Embryonic facial prominence (tissue), 1 donor: ENCODE results near the gene ELK3.

ENCODE experiments used
- DNase-seq: peaks from one replicate; pipeline ENCODE4 v3.0.0-alpha.2; 2016; ENCODE audit errors: extremely low spot score

Gene ELK3

DNA sequence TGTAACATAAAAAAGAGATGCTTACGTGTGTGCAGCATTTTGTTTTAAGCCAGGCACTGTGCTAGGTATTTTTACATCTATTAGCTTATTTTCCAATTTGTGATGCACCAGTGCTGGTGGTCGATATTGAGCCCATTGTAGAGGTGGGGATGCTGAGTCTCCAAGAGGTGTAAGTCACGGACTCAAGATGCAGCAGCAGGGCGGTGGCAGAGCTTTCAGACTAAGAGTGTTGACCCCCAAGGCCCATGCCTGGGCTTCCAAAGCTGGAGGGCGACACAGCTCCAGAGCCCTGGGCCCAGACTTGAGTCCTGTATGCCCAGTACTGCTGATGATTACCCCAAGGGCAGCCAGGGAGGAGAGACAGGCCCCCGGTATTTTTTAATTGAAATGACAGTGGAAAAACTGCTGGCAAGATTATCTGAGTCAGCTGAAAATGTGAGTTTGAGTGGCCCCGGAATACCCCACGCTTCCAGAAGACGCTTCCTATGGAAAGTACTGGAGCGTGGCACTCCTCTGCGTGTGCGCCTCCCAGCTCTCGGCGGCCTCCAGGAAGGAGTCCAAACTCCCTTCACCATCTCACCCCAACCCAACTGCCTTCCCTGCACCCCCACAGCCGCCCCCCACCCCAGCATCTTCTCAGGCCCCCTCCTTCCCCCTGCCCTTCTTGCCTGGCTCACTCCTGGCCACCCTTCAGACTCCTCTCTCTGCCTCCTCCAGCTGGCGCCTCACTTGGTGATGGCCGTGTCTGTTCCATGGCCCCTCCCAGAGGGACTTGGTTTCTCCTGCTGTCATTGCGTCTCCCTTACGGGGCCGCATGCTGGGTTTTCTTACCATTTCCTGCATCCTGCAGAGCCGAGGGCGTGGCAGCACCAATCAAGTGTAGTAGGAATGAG is 40.7 kb downstream of the ELK3 start:
- no peak for DNase-seq

DNA sequence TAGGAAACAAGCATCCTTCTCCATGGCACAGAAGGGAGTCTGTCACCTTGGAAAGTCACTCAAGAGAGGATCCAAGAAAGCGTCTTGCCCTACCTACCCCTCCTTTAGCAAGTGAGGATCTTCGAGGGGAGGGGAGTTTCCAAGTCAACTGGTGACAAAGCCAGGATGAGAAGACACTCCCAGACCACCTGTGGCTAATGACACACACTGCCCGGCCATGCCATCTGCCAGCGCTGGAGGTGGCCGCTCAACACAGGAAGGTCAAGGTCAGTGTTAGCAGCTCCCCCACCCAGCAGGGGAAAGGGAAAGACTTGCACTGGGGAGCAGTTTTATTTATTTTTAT is 41.3 kb downstream of the ELK3 start:
- DNase-seq = no peak

DNA sequence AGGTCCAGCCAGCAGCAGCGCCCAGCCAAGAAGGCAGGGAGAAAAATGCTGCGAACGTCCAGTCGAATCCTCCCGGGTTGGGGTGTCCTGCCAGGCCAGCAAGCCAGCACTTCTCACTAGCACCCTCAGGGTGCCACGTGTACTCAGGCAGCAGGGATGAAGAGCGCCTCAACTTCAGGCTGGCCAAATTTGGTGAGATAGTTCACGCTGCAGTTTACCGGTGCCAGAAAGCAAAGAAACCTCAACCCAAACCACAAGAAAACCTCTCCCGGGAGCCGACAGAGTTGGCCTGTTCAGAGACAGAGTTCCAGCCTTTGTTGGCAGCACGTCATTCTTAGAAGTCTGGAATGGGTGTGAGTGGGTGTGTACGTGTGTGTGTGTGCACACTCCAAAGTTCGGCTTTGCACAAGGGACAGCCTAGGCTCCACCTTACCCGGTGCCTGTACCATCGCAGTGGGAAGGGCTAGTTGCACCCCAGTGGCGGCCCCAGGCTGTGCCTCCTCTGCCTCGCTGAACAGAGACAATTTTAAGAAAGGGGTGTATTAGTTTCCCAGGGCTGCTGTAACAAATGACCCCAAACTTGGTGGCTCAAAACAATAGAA is 42.1 kb downstream of the ELK3 start:
- no peak for DNase-seq

DNA sequence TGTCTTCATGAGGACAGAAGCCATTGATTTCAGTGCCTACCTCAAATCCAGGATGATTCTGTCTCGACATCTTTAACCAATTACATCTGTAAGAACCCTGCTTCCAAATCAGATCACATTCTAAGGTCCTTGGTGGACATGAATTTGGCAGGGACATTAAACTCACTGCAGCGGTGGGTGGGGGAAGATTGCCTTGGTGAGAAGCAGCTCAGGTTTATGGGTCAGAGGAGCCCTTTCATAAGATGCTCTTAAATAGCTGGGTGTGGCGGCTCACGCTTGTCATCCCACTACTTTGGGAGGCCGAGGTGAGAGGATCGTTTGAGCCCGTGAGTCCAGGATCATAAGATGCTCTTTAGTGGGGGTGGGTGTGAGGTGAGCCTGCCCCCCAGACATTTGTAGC is 42.9 kb downstream of the ELK3 start:
- DNase-seq = no peak

DNA sequence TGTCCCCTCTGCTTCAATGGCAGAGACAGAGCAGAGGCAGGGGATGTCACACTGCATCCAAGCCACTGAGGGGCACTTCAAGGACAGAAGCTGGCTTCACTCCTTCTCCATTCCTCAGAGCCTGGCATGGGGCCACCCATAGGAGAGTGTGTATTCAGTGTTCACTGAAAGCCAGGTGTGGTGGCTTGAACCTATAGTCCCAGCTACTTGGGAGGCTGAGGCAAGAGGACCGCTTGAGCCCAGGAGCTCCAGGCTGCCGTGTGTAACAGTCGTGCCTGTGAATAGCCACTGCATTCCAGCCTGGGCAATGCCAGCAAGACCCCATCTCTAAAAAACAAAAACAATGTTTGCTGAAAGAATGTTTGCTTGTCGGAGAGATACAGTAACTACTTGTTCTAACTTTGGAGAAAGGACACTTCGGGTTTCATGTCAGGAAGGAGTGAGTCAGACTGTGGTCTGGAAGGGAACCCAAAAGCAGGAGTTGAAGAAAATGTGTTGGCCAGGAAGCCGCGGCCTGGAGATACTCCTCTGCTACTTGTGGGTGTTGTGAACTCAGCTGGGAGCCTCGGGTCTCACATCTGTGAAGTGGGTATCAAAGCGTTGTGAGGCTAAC is 43.4 kb downstream of the ELK3 start:
- DNase-seq = no peak

DNA sequence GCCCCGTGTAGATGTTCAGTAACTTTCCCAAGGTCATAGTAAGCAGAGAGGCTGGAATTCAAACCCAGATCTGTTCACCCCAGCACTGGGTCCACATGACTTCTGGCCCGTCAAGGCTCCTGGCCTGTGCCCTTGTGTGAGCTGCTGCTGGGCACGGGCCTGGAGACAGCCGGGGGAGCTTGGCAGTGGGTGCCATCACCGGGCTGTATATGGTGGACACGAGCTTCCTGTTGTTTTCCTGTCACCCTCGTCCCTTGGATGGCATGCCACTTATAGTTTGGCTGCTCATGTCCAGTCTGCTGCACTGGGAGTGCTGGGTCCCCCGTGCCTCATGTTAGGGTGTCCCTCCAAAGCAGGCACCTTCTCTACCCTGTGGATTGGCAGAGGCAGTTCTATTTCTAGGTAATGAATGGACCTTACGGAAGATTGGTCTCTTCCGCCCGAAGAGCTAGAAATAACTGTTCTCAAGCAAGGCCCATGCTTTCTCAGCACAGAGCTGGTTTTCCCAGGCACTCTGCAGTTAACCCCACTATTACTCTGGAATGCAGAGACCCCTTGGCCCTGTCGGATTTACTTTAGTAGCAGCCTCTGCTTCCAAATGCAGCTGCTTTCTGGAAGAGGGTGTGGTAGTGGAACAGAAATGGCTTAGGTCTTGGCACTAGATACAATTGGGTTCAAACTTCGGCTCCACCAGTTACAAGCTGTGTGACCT is 44.3 kb downstream of the ELK3 start:
- DNase-seq = no peak

DNA sequence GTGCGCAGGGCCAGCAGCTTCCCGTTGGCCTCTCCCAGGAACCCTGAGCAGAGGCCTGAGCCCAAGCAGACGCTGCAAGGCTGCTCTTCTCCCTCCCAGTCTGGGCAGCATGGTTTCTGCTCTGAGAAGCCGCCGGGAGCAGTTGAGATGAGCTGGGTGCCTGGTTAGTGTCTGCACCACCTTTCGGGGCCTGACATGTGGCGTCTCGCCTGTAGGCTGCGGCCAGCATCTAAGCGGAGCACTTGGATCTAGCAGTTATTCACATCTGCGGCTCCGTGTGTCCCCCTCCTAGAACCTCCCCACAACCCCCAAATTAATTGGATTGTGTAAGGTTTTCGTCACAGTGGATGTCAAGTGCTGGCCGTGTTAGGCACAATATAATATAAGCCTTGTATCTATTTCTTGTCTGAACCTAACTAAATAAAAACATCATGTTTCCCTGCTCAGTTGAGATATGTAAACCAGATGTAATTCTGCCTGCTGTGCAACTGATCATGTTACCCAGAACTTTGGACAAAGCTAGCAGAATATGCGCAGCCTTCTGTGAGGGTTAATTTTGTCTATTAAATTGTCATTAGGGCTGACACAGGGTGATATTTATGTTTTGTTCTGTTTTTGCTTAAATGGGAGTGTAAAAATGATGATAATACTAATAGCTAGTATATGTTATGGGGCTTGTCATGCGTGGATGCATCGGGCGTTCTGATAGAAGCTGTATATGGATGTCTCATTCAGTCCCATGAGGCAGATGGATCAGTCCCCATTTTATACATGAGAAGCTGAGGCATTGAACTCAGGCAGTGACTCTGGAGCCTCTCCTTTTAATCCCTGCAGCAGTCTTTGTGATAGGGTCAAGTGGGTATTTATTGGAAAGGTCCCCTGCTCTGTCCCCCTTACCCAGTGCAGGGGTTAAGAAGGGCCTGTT is 45.8 kb downstream of the ELK3 start:
- peak; percentile 47 for DNase-seq

DNA sequence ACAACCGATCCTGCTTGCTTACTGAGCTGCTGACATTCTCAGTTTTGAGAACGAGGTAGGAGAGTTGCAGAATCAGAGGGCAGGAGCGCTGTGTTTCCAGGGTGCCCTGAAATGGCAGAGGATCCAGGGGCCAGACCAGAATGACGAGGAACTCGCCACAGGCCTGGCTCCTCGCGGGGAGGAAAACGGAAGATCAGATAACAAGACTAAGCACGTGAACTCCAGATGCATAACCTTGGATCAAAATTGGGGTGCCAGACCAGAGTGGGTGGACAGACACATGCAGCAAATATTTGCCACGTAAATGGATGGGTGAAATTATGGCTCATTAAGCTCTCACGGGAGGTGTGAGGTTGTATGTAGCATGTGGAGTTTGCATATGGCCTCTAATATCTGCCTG is 46.5 kb downstream of the ELK3 start:
- no peak for DNase-seq

DNA sequence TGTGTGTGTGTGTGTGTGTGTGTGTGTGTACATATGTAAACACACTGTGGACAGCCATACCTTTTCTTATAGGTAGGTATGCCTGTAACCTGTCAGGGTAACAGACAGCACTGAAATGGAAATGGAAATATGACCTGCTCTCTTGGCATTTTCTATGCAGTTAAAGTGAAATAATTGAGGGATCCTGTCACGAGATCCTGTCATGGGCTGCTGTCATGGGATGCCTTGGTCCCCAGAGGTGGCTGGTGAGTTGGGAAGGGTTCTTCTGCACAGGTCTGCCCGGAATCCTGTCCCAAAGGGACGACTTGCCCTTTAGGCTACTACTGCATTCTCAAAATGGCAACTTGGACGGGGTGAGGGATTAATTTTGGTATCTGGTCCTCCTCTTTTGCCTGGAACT is 47.3 kb downstream of the ELK3 start:
- DNase-seq = no peak

DNA sequence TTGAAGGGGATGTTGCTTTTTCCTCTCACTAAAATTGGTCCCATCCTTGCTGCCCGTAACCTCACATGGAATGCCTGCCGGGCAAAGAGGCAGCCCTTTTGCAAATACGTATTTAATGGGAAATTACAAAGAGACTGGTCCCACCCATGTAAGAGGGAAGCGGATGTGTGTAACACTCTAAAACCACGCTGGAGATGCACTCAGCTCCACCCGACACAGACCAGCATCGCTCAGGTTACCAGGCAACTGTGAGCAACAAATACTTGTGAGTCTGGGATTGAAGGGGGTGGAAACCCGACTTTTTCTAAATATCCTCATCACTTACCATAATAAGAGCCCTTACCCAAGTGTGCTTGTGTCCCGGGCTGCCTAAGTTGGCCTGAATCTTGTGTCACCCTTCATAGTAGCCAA is 47.7 kb downstream of the ELK3 start:
- peak; percentile 34 for DNase-seq

DNA sequence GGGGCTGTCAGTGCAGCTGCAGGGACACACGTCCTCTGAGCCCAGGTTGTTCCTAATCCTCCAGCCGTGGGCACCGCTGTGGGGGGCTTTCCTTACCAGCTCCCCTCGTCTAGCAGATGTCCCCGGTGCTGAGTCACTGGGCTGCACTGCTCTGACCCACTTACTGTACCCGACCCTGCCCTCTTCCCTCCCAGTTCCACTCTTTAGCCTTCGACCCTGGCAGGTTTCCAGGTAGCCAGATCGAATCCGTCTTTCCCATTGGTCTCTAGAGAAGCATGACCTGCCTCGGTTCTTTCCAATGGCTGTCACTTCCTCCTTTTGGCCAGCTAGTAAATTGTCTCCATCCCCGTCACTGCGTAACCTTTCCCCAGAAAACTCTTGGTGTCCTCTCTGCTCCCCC is 48.4 kb downstream of the ELK3 start:
- no peak for DNase-seq

DNA sequence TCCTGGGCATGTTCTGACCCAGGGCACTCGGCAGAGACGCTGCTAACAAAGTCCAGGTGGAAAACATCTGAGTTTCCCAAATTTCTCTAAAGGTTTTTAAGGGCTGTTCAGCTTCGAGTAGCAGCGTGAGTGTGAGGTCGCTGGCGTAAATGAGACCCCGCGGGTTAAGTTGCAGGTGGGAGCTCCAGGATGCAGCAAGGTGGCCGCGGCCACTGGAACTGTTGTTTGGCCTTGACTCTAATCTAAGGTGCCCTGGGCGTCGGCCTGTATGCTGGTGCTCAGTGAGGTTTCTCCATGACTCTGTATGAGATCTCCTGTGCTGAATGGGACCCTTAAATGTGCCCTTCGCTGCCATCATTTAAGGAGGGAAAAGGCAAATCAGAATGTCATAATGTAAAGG is 50.7 kb downstream of the ELK3 start:
- no peak for DNase-seq

DNA sequence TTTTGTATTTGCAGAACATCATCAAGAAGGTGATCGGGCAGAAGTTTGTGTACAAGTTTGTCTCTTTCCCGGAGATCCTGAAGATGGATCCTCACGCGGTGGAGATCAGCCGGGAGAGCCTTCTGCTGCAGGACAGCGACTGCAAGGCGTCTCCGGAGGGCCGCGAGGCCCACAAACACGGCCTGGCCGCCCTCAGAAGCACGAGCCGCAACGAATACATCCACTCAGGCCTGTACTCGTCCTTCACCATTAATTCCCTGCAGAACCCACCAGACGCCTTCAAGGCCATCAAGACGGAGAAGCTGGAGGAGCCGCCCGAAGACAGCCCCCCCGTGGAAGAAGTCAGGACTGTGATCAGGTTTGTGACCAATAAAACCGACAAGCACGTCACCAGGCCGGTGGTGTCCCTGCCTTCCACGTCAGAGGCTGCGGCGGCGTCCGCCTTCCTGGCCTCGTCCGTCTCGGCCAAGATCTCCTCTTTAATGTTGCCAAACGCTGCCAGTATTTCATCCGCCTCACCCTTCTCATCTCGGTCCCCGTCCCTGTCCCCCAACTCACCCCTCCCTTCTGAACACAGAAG is 52.8 kb downstream of the ELK3 start:
- no peak for DNase-seq

DNA sequence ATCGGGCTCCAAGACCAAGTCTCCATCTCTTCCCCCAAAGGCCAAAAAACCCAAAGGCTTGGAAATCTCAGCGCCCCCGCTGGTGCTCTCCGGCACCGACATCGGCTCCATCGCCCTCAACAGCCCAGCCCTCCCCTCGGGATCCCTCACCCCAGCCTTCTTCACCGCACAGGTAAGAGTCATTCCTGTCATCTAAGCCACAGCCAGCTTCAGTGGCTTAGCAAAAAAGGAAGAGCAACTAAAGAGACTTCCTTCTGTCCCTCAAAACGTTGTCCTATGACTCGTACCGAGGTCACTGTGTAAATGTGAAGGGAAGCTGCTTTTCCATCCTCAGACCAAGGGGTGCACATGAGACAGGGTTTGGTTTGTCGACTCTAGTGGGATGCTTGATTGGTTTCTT is 53.4 kb downstream of the ELK3 start:
- no peak for DNase-seq

DNA sequence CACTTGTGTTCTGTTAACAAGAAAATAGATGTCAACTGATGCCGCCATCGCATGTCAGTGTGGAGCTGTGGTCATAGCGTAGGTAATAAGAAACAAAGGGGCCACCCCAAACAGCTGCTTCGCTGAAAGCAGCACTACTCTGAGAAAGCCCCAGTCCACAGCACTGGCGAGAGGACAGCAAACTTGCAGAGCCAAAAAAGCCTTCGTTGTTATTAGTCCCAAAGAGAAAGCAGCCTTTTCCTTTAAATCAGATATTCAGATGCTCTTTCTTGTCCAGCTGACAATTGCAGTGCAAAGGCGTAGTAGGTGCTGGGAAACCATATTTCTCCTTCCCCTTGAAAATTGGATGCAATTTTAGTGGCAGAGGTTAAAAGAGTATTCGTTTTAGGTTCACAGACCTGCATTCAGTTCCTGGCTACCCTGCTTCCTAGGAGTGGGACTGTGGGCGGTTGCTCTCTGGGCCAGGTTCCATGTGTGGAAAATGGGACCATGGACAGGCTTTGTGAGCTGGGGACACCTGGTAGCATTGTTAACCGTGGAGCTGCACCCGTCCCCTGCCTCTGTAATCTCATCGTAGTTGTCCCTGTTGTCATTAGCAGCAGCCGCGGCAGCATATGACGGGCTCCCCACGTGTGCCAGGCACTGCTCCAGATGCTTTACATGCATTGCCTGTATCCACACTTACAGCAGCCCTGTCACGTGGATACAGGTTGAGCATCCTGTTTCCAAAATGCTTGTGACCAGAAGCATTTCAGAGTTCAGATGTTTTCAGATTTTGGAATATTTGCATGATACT is 54.2 kb downstream of the ELK3 start:
- DNase-seq = no peak

DNA sequence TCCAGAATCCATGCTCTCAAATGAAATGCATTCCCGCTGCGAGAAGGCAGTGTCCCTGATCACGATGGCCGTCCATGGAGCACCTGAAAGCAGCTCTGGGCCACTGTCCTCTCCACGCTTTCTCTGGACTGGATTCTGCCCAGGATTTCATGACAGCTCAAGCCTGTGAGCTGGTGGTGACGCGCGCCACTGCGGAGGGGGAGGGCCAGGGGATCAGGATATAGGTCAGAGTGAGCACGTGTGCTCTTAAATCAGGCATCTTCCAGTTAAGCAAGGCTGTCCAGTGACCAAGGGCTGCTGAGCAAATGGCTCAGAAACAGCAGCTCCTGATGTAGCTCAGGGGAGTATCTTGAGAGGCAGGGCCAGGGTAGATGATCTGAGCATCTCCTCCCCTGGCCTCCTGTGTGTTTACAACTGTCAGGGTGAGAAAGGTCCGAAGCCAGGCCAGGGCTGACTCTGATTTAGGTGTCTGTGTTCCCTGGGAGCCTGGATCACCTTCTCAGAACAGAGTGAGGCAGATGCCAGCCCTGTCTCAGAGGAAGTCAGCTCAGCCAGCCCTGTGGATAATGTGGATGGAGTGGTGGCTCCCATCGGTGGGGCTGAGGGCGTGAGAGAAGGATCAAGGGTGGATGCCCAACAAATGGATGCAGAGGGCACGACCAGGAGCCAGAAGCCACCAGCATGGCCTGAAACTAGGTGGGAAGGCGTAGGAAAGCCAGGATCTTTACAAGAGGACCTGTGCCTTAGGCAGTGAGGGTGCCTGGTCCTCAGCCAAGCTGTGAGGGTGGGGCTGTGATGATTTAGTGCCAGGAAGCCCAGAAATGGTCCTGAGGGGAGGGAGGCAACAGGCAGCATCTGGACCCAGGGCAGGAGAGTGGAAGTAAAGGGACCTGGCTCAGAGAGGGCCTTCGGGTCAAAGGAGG is 55.3 kb downstream of the ELK3 start:
- no peak for DNase-seq

DNA sequence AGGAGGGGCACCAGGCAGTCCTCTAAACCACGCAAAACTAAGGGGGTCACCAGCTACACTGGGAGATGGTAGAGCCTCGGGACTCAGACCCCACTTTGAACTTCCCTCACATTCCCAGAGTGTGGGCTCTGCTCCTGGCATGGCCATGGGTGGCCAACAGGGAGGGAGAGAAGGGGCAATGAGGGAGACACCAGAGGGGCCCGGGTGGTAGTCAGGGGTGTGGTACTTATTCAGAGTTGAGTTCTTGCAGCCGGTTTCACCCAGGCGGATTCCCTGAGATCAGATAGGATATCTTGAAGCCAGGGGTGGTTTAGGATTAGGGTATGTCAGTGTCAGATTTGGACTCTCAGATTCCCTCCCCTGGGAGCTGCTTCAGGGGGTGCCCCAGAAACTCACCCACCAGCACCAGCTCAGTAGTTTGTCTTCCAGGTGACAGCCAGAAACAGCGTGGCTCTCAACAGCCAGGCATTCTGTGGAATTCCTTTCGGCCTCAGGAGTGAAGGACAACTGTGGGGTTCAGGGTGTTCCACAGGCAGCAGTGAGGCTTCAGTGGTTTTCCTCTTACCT is 56.0 kb downstream of the ELK3 start:
- DNase-seq = no peak

DNA sequence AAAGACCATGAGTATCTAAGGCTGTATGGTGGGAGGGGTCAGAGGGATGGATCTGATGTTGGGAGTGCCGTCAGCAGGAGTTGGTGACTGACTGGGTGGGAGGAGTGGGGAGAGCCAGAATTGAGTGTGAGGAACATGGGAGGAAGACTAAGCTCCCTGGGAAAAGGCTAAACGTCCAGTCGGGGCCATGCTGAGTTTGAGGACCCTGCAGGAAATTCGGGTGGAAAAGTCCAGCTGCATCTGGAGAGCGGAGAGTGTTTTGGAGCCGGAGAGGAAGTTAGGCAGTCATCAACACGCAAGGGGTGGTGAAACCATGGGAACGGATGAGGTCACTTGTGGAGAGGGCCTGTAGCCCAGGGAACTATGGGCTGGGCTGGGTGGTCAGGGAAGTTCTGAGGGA is 60.9 kb downstream of the ELK3 start:
- DNase-seq = no peak
